ENCODE data around the gene FAM120C. TPM values are rescaled to one million over a fixed set of nuclear protein-coding genes. Genes with fewer than 3 reads are reported as not detected.

Gene FAM120C
- total and polyA plus RNA-seq, 2 of the 4 experiments (the other 2 are of a cell fraction), result 3.4 to 3.6 TPM

- H3K56ac ChIP-seq (ENCODE audit: extremely low read depth, insufficient read depth, low read length), result no peak overlapping the region
- no peak overlapping the region for H3K4me3 ChIP-seq (ENCODE audit: insufficient read depth, low read depth, low read length)
- no peak overlapping the region for H2AFZ ChIP-seq (replicated peaks; ENCODE audit: low read length, poor library complexity)
- no peak overlapping the region for H3K18ac ChIP-seq (ENCODE audit: low read depth, low read length)
- no peak overlapping the region for H4K5ac ChIP-seq (ENCODE audit: low read depth, low read length)
- no peak for ATAC-seq (ENCODE audit: low read depth)
- H3K9me3 ChIP-seq (ENCODE audit: control insufficient read depth, insufficient read depth, low read length), result no peaks in the 10 kb centered on the region
- dilution Hi-C loops (cut with HindIII; ENCODE audit: low sequenced_read_pairs, unreplicated experiment), result no loop called here
- H2BK20ac ChIP-seq (ENCODE audit: low read depth, low read length), result no peak overlapping the region
- H2AK9ac ChIP-seq (replicated peaks; ENCODE audit: low read depth, low read length, poor library complexity), result no peak overlapping the region
- H3K23ac ChIP-seq (ENCODE audit: low read depth, low read length), result no peak overlapping the region
- H3K4ac ChIP-seq (ENCODE audit: low read depth, low read length), result no peak overlapping the region
- POLR2A ChIA-PET (ENCODE audit: unreplicated experiment), result no interaction called here
- in situ Hi-C loops (cut with MboI; ENCODE audit: low sequenced_read_pairs), result no loop called here
- H3K79me1 ChIP-seq (ENCODE audit: low read depth in 1 of 2, low read length in 2 of 2), result no peaks in the 10 kb centered on the region
- TF ChIP-seq NFE2L2 (IDR thresholded peaks at IDR 0.05; ENCODE audit: low read depth, low read length), result no peak
- no peak for TF ChIP-seq POLR2A (IDR thresholded peaks at IDR 0.05; ENCODE audit: low read depth, low read length)
- no peak for TF ChIP-seq RAD21 (IDR thresholded peaks at IDR 0.05; ENCODE audit: low read length)
- TF ChIP-seq MAZ (IDR thresholded peaks at IDR 0.05; ENCODE audit: borderline replicate concordance, low read depth, low read length), result no peak
- no peak for TF ChIP-seq MXI1 (IDR thresholded peaks at IDR 0.05; ENCODE audit: borderline replicate concordance, low read depth, low read length)
- TF ChIP-seq MAFK (IDR thresholded peaks at IDR 0.05; ENCODE audit: low read depth, low read length), result no peak
- TF ChIP-seq RCOR1 (IDR thresholded peaks at IDR 0.05; ENCODE audit: insufficient replicate concordance, low read length), result no peak
- TF ChIP-seq, protein P1, sequence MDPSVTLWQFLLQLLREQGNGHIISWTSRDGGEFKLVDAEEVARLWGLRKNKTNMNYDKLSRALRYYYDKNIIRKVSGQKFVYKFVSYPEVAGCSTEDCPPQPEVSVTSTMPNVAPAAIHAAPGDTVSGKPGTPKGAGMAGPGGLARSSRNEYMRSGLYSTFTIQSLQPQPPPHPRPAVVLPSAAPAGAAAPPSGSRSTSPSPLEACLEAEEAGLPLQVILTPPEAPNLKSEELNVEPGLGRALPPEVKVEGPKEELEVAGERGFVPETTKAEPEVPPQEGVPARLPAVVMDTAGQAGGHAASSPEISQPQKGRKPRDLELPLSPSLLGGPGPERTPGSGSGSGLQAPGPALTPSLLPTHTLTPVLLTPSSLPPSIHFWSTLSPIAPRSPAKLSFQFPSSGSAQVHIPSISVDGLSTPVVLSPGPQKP (IDR thresholded peaks at IDR 0.05; ENCODE audit: borderline replicate concordance, low read depth, low read length), result no peak
- TF ChIP-seq BHLHE40 (IDR thresholded peaks at IDR 0.05; ENCODE audit: low read depth, low read length), result no peak
- TF ChIP-seq RFX5 (IDR thresholded peaks at IDR 0.05; ENCODE audit: low read depth, low read length), result no peak
- TF ChIP-seq FOS (IDR thresholded peaks at IDR 0.05; ENCODE audit: low read depth, low read length), result no peak
- no peak for TF ChIP-seq SMC3 (IDR thresholded peaks at IDR 0.05; ENCODE audit: low read depth, low read length)
- TF ChIP-seq CTCF (conservative IDR thresholded peaks at IDR 0.05; ENCODE audit: low read depth, low read length), result no peak
- no peak for TF ChIP-seq USF2 (IDR thresholded peaks at IDR 0.05; ENCODE audit: low read depth, low read length)
- no peak for TF ChIP-seq CEBPB (IDR thresholded peaks at IDR 0.05; ENCODE audit: low read depth, low read length)
- no peak for TF ChIP-seq CHD1 (IDR thresholded peaks at IDR 0.05; ENCODE audit: low read depth, low read length)
- H2BK5ac ChIP-seq (ENCODE audit: low read depth, low read length, poor library complexity, severe bottlenecking), result no peak overlapping the region
- CTCF ChIA-PET, result no interaction called here
- no TSS peak for BruUV-seq (replicated peaks)
- DNase-seq, result no peak
- no peaks in the 10 kb centered on the region for H3K9me1 ChIP-seq (ENCODE audit: insufficient read depth, low read length)
- no peak overlapping the region for H4K91ac ChIP-seq (ENCODE audit: insufficient read depth, low read depth, low read length)
- no peak overlapping the region for H2AK5ac ChIP-seq (ENCODE audit: low read depth, low read length)
- no peak overlapping the region for H3K4me2 ChIP-seq (ENCODE audit: low read depth, low read length)
- H4K8ac ChIP-seq (ENCODE audit: low read depth in 2 of 2, low read length in 2 of 2), result no peak overlapping the region
- no peak overlapping the region for H2BK120ac ChIP-seq (ENCODE audit: low read depth, low read length)
- H3K14ac ChIP-seq (replicated peaks; ENCODE audit: low read depth, low read length), result no peak overlapping the region
- intact Hi-C loops (cut with micrococcal nuclease), result no loop called here
- H3K27me3 ChIP-seq (ENCODE audit: control insufficient read depth, insufficient read depth, low read length), result no peaks in the 10 kb centered on the region
- H3K9ac ChIP-seq (ENCODE audit: low read depth, low read length), result no peak overlapping the region
- H3K4me1 ChIP-seq (ENCODE audit: control insufficient read depth, insufficient read depth, low read length), result no peaks in the 10 kb centered on the region
- no peak overlapping the region for H3K27ac ChIP-seq (ENCODE audit: insufficient read depth, low read length)
- H4K20me1 ChIP-seq (ENCODE audit: insufficient read depth, low read length), result no peaks in the 10 kb centered on the region
- no peak overlapping the region for H2BK15ac ChIP-seq (ENCODE audit: low read depth, low read length)
- no CpG with 5 or more reads among the region's 3 CpGs for WGBS, 2 experiments (ENCODE audit: extremely low coverage in 2 of 2, insufficient read length in 1 of 2)
- no peaks in the 10 kb centered on the region for H3K36me3 ChIP-seq (ENCODE audit: control insufficient read depth, insufficient read depth, low read length)
These were observed 30.5 kb upstream of the FAM120C start for GRCh38 chrX:54213603-54214002.

Measured in IMR-90 (cell line).